Activated T-cell treated with anti-CD3 and anti-CD28 coated beads for 48 hours (primary cell): ENCODE results near the gene S100A6.
"Not testable (repeated sequence)": the region's sequence is repeated elsewhere in the genome, so short reads cannot be mapped to it uniquely, and the experiment has no call there.

Experiments
- DNase-seq: peaks from one replicate; pipeline ENCODE4 v3.0.0-alpha.2; 2020; ENCODE audit warnings: low read depth

S100A6 gene

GRCh38 chr1:153531638-153532037, 4.2 kb downstream of the S100A6 start:
- no peak for DNase-seq

DNA sequence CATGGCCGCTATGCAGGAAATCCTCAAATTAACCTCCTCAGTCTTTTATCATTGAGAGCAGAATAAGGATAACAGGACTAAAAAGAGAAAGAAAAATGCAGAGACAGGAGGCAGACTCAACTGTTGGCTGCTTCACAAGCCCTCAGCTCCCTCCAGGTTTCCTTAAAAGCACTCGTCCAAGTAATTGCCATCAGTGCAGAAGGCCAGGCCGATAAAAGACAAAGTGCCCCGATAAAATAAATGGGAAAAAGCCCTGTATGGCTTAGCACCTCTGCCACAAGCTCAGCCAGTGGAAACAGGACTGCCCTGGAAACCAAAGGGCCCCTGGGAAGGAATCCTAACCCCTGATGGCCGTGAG, 8.1 kb downstream of the S100A6 start:
- DNase-seq: no peak

- DNase-seq: no peak
These were observed 8.6 kb downstream of the S100A6 start for GRCh38 chr1:153527023-153527682.

- no peak for DNase-seq
These were observed 9.7 kb downstream of the S100A6 start for GRCh38 chr1:153526132-153526543.

GRCh38 chr1:153525088-153525728, 10.6 kb downstream of the S100A6 start:
- DNase-seq: no peak

DNA sequence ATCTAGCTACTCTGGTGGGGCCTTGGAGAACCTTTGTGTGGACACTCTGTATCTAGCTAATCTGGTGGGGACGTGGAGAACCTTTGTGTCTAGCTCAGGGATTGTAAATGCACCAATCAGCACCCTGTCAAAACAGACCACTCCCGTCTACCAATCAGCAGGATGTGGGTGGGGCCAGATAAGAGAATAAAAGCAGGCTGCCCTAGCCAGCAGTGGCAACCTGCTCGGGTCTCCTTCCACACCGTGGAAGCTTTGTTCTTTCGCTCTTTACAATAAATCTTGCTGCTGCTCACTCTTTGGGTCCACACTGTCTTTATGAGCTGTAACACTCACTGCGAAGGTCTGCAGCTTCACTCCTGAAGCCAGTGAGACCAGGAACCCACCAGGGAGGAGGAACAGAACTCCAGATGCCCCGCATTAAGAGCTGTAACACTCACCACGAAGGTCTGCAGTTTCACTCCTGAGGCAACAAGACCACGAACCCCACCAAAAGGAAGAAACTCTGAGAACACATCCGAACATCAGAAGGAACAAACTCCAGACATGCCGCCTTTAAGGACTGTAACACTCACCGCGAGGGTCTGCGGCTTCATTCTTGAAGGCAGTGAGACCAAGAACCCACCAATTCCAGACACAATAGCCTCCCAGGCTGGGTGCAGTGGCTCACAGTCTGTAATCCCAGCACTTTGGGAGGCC, 13.3 kb downstream of the S100A6 start:
- not testable (repeated sequence) for DNase-seq

DNA sequence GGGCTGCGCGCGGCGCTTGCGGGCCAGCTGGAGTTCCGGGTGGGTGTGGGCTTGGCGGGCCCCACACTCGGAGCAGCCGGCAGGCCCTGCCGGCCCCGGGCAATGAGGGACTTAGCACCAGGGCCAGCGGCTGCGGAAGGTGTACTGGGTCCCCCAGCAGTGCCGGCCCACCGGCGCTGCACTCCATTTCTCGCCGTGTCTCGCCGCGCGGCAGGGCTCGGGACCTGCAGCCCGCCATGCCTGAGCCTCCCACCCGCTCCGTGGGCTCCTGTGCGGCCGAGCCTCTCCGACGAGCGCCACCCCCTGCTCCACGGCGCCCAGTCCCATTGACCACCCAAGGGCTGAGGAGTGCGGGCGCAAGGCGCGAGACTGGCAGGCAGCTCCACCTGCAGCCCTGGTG, 14.0 kb downstream of the S100A6 start:
- not testable (repeated sequence) for DNase-seq

DNA sequence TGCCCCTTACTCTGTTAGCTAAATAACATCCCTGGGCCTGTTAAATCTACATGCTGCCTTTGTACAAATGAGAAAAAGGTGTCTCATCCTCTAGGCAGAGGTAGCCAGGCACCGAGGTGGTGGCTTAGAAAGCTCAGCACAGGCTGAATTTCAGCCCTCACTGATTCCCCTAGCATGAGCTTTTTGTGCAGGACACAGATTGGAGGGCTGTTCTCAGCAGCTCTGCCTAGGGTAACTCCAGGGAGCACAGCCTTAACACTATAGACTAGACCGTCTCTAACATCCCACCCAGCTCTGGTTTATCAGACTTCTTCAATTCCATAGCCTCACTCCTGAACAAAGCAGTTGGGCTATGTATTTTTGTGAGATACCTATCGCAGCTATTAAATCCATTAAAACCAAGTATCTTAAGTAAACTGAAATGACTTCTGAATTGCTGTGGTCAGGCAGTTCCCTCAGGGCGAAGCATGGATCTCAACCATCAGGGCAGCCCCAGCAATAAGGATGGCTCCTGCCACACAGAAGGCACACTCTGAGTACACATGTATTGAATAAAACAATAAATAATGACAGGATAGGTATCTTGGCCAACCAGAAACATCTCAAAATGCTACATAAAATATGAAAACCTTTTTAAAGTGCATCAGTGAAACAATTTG, 14.8 kb downstream of the S100A6 start:
- DNase-seq: no peak

- not testable (repeated sequence) for DNase-seq
These were observed 15.6 kb downstream of the S100A6 start for GRCh38 chr1:153520137-153520691.

DNA sequence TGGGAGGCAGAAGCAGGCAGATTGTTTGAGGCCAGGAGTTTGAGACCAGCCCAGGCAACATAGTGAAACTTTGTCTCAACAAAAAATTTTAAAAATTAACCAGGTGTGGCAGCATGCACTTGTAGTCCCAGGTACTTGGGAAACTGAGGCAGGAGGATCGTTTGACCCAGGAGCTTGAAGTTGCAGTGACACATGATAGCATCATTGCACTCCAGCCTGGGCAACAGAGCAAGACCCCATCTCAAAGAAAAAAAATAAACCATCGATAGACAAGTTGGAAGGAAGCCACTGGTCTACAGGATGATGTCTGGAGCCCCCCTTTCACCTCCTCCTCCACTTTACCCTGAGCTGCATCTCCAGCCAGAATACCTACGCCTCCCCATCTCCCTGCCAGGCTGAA, 16.5 kb downstream of the S100A6 start:
- DNase-seq: no peak

GRCh38 chr1:153515504-153516394, 20.0 kb downstream of the S100A6 start:
- no peak for DNase-seq

DNA sequence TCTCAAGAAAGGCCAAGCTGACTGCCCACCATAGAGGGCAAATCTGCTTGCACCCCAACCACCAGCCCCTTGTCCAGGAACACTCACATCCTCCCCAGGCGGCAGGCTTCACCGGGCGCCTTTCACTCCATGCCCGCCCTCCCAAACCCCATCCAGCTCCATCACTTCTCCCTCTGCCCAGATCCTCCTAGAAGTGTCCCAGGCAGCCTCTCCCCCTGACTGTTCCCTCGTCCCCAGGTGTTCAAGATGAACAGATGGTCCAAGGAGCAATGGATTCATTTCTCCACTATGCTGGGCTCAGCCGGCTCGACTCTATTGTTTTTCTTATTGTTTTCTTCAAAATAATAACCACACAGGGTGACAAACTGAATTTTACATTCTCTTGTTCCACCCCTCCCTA, 22.1 kb downstream of the S100A6 start:
- no peak for DNase-seq

DNA sequence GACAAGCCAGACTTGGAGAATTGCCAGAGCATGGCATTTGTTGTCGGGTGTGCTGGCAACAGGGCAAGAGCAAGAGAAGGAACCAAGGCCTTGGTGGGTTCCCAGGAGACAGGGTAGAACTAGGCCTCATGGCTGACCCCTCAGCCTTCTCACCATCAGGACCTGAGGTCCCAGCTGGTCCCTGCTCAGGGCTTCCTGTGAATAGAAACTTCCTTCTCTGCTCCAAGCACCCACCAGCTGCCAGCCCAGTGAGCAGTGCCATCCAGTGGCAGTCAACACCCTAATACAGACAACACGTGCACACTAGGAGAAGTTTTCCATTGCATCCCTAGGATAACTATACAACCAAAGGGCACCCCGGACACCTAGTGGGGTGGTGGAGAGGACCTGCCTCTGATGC, 22.8 kb downstream of the S100A6 start:
- no peak for DNase-seq

GRCh38 chr1:153510984-153511410, 24.8 kb downstream of the S100A6 start:
- peak; percentile 74 for DNase-seq

- peak; percentile 60 for DNase-seq
These were observed 25.9 kb downstream of the S100A6 start for GRCh38 chr1:153509729-153510354.

DNA sequence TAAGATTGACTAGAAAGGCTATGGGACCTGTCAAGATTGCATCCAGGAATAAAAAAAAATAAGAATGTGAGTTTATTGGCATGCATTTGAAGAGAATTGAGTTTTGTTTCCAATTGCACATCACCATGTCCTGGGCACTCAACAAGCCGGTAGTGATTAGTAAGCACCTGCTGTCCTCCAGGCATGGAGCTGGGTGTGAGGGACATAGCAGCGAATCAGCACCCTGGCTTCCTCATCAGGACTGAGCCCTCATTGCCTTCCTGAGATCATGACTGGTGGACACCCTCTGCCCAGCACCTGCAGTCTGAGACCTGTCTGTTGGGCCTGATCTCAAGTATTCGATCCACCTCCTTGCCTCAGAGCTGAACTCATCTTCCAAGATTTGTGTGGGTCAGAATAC, 26.8 kb downstream of the S100A6 start:
- DNase-seq: no peak

GRCh38 chr1:153507926-153508583, 27.7 kb downstream of the S100A6 start:
- DNase-seq: no peak

DNA sequence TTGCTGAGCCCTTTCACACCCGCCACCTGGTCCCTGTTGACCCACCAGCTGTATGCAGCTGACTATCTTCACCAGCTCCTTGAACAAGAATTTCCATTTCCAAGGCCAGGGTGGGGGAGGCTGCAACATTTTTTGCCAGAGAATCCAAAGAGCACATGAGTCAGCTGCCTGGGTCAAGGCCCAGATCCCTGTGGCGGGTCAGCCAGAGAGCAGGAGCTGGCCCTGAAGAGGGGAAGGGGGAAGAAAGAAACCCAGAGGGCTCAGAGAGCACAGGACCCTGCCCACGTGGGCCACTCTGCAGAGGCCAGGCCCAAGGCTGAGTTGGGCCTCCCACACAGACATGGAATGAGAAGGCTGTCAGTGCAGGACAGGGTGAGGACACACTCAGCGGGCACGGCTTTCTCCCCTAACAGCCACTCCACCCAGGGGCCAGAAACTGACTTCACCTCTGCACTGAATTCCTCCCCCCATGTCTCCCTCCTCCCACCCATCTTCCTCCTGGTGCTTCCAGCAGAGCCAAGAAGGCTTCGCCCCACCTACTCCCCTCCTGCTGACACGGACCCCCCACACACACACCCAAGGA, 28.9 kb downstream of the S100A6 start:
- no peak for DNase-seq

DNA sequence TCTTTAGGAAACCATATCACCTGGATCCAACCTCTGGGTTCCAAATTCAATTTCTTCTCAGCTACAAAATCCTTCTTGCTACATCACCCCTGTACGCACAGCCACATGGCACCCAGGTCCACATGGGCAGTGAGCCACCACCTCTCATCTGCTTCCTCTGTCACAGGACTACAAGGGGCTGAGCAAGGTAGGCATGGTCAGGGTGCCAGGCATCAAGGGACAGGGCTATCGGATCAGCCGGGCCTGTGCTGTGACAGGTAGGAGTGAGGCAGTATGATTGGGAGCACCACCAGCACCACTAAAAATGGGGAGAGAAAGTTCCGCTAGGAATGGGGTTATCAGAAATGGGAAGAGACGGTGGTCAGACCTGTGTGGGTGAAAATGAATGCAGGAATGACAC, 29.4 kb downstream of the S100A6 start:
- no peak for DNase-seq

GRCh38 chr1:153505576-153505975, 30.2 kb downstream of the S100A6 start:
- DNase-seq: no peak
